ENCODE measurements around the gene GLA.
A peak's percentile ranks its signal among the peaks of the same experiment; 100 is the strongest.

GLA gene

GRCh38 chrX:101348452-101349192 is 59.1 kb downstream of the GLA start, which contains the start of gene TIMM8A:
Gene TIMM8A, minus strand, starts transcription at chrX:101348742. Its CDS starts 78 bp downstream, at chrX:101348664.
- peak; percentile 39 for DNase-seq

GRCh38 chrX:101347859-101348451 is 59.8 kb downstream of the GLA start:
- no peak for DNase-seq

All from 8988T (cell line).